HepG2 (cell line): Measurements from ENCODE around the gene SLC25A19.

Source experiments
- NFRKB ChIP-seq: fragments of 450-650 bp; IDR thresholded peaks from 2 replicates; pipeline ENCODE4 v1.6.1; 2017
- RNF2 ChIP-seq: fragments of 450-650 bp; conservative IDR thresholded peaks from 2 replicates; pipeline ENCODE4 v1.6.1; 2016; ENCODE audit warnings: low read depth
- SETDB1 ChIP-seq: sonication (generic); formaldehyde crosslinking; IDR thresholded peaks from 2 replicates; pipeline ENCODE4 v1.5.1; 2020; ENCODE audit warnings: missing genetic modification reagents, mild to moderate bottlenecking, borderline replicate concordance
- ZNF550 ChIP-seq: sonication (generic); formaldehyde crosslinking; IDR thresholded peaks from 2 replicates; pipeline ENCODE4 v1.4.0; 2020; ENCODE audit warnings: mild to moderate bottlenecking, missing genetic modification reagents, borderline replicate concordance
- ZNF713 ChIP-seq: sonication (generic); formaldehyde crosslinking; IDR thresholded peaks from 2 replicates; pipeline ENCODE4 v1.4.0; 2020; ENCODE audit warnings: mild to moderate bottlenecking, missing genetic modification reagents
- TF ChIP-seq, protein P1 (sequence below): IDR thresholded peaks from 2 replicates; pipeline ENCODE4 v1.6.1; 2012; ENCODE audit warnings: inconsistent platforms
- TF ChIP-seq, protein P2 (sequence below), 2 experiments: IDR thresholded peaks; 2 replicates each; pipeline ENCODE4 v1.6.1; 2011 to 2012; ENCODE audit warnings: low read length in 2 of 2, borderline replicate concordance in 1 of 2, low read depth in 1 of 2, mild to moderate bottlenecking in 1 of 2, moderate library complexity in 1 of 2

DNA sequence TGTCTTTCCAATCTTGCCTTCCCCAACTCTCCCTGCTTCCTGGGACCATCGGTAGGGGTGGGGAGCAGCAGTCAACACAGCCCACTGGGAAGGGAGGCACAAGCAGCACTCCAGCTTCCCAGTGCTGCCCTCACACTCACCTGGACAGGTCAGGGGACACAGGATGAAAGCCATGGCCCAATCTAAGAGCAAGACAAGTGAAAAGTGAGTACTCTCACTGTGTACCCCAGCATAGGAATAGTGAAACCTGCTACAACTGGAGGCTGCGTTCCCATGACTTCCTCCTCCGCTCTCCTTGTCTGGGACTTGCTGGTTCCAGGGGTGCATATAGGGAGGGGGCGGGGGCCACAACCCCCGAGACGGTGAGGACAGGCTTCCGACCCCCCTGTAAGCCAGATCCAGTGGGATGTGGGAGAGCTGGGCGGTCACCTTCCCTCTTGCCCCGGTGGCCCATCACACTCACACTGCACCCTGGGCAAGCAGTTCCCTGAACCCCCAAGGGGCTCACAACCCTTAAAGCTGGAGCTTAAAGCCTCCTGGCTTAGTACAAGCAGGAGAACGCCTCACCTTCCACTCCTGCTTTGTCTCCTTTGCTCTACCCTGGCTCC lies 29.5 kb upstream of the SLC25A19 start:
- no peak for TF ChIP-seq ZNF550 (CRISPR knock-in tag)
- TF ChIP-seq, protein P1, sequence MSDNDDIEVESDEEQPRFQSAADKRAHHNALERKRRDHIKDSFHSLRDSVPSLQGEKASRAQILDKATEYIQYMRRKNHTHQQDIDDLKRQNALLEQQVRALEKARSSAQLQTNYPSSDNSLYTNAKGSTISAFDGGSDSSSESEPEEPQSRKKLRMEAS, result no peak
- no peak for TF ChIP-seq ZNF713 (CRISPR knock-in tag)
- TF ChIP-seq, protein P2, sequence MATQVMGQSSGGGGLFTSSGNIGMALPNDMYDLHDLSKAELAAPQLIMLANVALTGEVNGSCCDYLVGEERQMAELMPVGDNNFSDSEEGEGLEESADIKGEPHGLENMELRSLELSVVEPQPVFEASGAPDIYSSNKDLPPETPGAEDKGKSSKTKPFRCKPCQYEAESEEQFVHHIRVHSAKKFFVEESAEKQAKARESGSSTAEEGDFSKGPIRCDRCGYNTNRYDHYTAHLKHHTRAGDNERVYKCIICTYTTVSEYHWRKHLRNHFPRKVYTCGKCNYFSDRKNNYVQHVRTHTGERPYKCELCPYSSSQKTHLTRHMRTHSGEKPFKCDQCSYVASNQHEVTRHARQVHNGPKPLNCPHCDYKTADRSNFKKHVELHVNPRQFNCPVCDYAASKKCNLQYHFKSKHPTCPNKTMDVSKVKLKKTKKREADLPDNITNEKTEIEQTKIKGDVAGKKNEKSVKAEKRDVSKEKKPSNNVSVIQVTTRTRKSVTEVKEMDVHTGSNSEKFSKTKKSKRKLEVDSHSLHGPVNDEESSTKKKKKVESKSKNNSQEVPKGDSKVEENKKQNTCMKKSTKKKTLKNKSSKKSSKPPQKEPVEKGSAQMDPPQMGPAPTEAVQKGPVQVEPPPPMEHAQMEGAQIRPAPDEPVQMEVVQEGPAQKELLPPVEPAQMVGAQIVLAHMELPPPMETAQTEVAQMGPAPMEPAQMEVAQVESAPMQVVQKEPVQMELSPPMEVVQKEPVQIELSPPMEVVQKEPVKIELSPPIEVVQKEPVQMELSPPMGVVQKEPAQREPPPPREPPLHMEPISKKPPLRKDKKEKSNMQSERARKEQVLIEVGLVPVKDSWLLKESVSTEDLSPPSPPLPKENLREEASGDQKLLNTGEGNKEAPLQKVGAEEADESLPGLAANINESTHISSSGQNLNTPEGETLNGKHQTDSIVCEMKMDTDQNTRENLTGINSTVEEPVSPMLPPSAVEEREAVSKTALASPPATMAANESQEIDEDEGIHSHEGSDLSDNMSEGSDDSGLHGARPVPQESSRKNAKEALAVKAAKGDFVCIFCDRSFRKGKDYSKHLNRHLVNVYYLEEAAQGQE (IDR thresholded peaks at IDR 0.05; ENCODE audit: borderline replicate concordance in 1 of 2, low read depth in 1 of 2, low read length in 2 of 2), result no peak
- TF ChIP-seq RNF2, result no peak
- no peak for TF ChIP-seq NFRKB
- no peak for TF ChIP-seq SETDB1 (CRISPR knock-in tag)
